HepG2 (cell line): ENCODE measurements around the gene VEZF1. TPM values are rescaled to one million over a fixed set of nuclear protein-coding genes. Genes with fewer than 3 reads are reported as not detected.
A peak's percentile ranks its signal among the peaks of the same experiment; 100 is the strongest.

Source experiments
- AGO2 ChIP-seq: fragments of 200-400 bp; formaldehyde crosslinking; optimal IDR thresholded peaks from 2 replicates; pipeline ENCODE3; 2017; ENCODE audit warnings: mild to moderate bottlenecking, low read depth, low read length, moderate library complexity
- ASH2L ChIP-seq: fragments of 300-600, 200-600 bp; sonication (generic); IDR thresholded peaks from 2 replicates; pipeline ENCODE4 v1.7.0; 2017; ENCODE audit warnings: low read depth, mild to moderate bottlenecking, moderate library complexity, mixed read lengths, low read length; ENCODE audit not compliant: insufficient read length
- ELF4 ChIP-seq: sonication (generic); formaldehyde crosslinking; IDR thresholded peaks from 2 replicates; pipeline ENCODE4 v1.5.0; 2020; ENCODE audit warnings: missing genetic modification reagents, mild to moderate bottlenecking, moderate library complexity, borderline replicate concordance
- FOSL2 ChIP-seq: sonication (generic); formaldehyde crosslinking; IDR thresholded peaks from 2 replicates; pipeline ENCODE4 v1.4.0; 2020; ENCODE audit warnings: missing genetic modification reagents
- FOXC1 ChIP-seq: sonication (generic); formaldehyde crosslinking; IDR thresholded peaks from 2 replicates; pipeline ENCODE4 v1.8.0; 2022; ENCODE audit warnings: mild to moderate bottlenecking, missing genetic modification reagents, borderline replicate concordance
- KDM1A ChIP-seq: IDR thresholded peaks from 2 replicates; pipeline ENCODE4 v1.6.1; 2016; ENCODE audit warnings: missing compliant biosample characterization
- LCORL ChIP-seq, 2 experiments: fragments of 450-650 bp in 1 of 2; sonication (generic) in 1 of 2; formaldehyde crosslinking in 1 of 2; IDR thresholded peaks; 2 replicates each; pipeline versions ENCODE4 v1.5.0 to v1.6.1; 2017 to 2020; ENCODE audit warnings: antibody characterized with exemption in 1 of 2, missing genetic modification reagents in 1 of 2
- NCOA2 ChIP-seq: sonication (generic); formaldehyde crosslinking; IDR thresholded peaks from 2 replicates; pipeline ENCODE4 v1.8.0; 2022; ENCODE audit warnings: inconsistent platforms
- NFIC ChIP-seq: IDR thresholded peaks from 2 replicates; pipeline ENCODE4 v1.6.1; 2012; ENCODE audit warnings: mild to moderate bottlenecking, low read length, inconsistent platforms
- SRSF1 ChIP-seq: fragments of 200-400 bp; formaldehyde crosslinking; optimal IDR thresholded peaks from 2 replicates; pipeline ENCODE3; 2017; ENCODE audit warnings: mild to moderate bottlenecking, low read depth, low read length, moderate library complexity
- TCF7 ChIP-seq: sonication (generic); IDR thresholded peaks from 2 replicates; pipeline ENCODE4 v1.6.1; 2016; ENCODE audit warnings: antibody characterized with exemption, low read depth
- ZNF503 ChIP-seq: sonication (generic); formaldehyde crosslinking; IDR thresholded peaks from 2 replicates; pipeline ENCODE4 v1.4.0; 2020; ENCODE audit warnings: missing genetic modification reagents
- ZNF546 ChIP-seq: sonication (generic); formaldehyde crosslinking; conservative IDR thresholded peaks from 2 replicates; pipeline ENCODE4 v1.8.1; 2023; ENCODE audit warnings: mild to moderate bottlenecking, missing genetic modification reagents
- ZNF652 ChIP-seq: IDR thresholded peaks from 2 replicates; pipeline ENCODE4 v1.6.1; 2016; ENCODE audit warnings: low read depth, borderline replicate concordance
- ZSCAN22 ChIP-seq: sonication (generic); formaldehyde crosslinking; IDR thresholded peaks from 2 replicates; pipeline ENCODE4 v1.4.0; 2020; ENCODE audit warnings: mild to moderate bottlenecking, missing genetic modification reagents
- polyA plus RNA-seq, 8 experiments: library from polyadenylated mRNA; depleted of rRNA in 3 of 8; stranded (reverse) in 7 of 8; unstranded in 1 of 8; fragments of >200 nt; fragmentation: Illumina TruSeq in 4 of 8; extraction: Trizol in 4 of 8; gene quantifications; 2 replicates each; pipeline versions ENCODE4 v1.2.1 to v1.2.3, GENCODE V29; 2011 to 2016; ENCODE audit warnings: low read depth in 4 of 8, missing spikeins in 1 of 8, mixed read lengths in 1 of 8; ENCODE audit not compliant: insufficient read depth in 1 of 8
- total RNA-seq, 5 experiments: library from RNA; depleted of rRNA; stranded (reverse); fragments of >200 nt; fragmentation: Illumina TruSeq; extraction: Trizol; gene quantifications; 2 replicates each; pipeline ENCODE4 v1.2.3, GENCODE V29; 2016; ENCODE audit warnings: low read depth in 1 of 5
- TF ChIP-seq, protein P1 (sequence below): sonication (generic); formaldehyde crosslinking; IDR thresholded peaks from 2 replicates; pipeline ENCODE4 v1.4.0; 2020; ENCODE audit warnings: mild to moderate bottlenecking, missing genetic modification reagents
- TF ChIP-seq, protein P2 (sequence below): sonication (generic); formaldehyde crosslinking; IDR thresholded peaks from 2 replicates; pipeline ENCODE4 v1.4.0; 2020; ENCODE audit warnings: missing genetic modification reagents

VEZF1 gene
- total and polyA plus RNA-seq, 2 of the 13 experiments (the other 11 are each of a cell fraction or from before 2014, with no cell fraction given) = 45.9 to 49.7 TPM

DNA sequence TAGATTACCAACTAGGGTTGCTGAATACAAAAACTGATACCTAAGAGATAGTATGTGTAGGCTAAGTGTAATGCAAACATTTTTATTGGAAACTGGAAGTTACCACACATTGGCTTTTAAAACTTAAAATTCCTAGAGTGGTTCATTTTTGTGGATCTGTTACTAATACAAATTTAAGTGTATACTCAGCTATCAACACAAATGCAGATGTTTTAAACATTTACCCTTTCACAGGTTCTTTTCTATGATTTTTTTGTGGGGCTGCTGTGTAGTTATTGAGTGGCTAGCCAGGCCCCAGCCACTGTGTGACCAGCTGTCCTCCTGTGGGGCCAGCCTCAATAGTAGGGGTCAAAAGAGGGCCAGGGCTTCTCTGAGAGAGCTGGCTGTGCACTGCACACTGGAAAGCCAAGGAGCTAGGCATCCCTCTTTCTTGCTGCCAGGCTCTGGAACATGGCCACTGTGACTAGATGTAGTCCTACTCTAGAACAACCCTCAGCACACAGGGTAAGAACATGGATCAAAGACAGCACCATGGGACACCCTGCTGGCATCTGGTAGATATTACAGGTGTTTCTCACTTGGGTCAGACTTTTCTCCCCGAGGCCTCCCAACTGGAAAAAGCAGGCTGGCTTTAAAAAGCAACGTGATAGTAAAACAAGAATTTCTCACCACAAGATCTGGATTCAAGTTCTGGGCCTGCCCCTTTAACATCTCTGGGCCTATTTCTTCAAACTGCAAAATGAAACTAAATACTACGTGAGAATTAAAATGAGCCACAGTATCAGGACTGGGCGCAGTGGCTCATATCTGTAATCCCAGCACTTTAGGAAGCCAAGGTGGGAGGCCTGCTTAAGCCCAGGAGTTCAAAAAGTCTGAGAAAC lies 7.3 kb upstream of the VEZF1 start (continued):
- TF ChIP-seq, protein P1, sequence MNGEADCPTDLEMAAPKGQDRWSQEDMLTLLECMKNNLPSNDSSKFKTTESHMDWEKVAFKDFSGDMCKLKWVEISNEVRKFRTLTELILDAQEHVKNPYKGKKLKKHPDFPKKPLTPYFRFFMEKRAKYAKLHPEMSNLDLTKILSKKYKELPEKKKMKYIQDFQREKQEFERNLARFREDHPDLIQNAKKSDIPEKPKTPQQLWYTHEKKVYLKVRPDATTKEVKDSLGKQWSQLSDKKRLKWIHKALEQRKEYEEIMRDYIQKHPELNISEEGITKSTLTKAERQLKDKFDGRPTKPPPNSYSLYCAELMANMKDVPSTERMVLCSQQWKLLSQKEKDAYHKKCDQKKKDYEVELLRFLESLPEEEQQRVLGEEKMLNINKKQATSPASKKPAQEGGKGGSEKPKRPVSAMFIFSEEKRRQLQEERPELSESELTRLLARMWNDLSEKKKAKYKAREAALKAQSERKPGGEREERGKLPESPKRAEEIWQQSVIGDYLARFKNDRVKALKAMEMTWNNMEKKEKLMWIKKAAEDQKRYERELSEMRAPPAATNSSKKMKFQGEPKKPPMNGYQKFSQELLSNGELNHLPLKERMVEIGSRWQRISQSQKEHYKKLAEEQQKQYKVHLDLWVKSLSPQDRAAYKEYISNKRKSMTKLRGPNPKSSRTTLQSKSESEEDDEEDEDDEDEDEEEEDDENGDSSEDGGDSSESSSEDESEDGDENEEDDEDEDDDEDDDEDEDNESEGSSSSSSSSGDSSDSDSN (CRISPR knock-in tag) = 0 out of 2 replicates have a peak, but pooled peaks have one; percentile 25
- TF ChIP-seq ELF4 (CRISPR knock-in tag) (no peak), AGO2 (no peak), FOXC1 (CRISPR knock-in tag) (peak; percentile 39; the same call in 1 of the 2 replicates), LCORL (IDR thresholded peaks at IDR 0.05) (no peak), LCORL (CRISPR knock-in tag; IDR thresholded peaks at IDR 0.05) (no peak), TCF7 (no peak), FOSL2 (CRISPR knock-in tag) (peak; percentile 37; the same call in 1 of the 2 replicates), ZNF546 (CRISPR knock-in tag) (no peak), NCOA2 (no peak), ZNF503 (CRISPR knock-in tag) (no peak), ZSCAN22 (CRISPR knock-in tag) (no peak), ASH2L (no peak), ZNF652 (peak; percentile 5; the same call in 1 of the 2 replicates), NFIC (peak; percentile 9; the same call in 1 of the 2 replicates), KDM1A (CRISPR knock-in tag) (no peak), SRSF1 (no peak)
- TF ChIP-seq, protein P2, sequence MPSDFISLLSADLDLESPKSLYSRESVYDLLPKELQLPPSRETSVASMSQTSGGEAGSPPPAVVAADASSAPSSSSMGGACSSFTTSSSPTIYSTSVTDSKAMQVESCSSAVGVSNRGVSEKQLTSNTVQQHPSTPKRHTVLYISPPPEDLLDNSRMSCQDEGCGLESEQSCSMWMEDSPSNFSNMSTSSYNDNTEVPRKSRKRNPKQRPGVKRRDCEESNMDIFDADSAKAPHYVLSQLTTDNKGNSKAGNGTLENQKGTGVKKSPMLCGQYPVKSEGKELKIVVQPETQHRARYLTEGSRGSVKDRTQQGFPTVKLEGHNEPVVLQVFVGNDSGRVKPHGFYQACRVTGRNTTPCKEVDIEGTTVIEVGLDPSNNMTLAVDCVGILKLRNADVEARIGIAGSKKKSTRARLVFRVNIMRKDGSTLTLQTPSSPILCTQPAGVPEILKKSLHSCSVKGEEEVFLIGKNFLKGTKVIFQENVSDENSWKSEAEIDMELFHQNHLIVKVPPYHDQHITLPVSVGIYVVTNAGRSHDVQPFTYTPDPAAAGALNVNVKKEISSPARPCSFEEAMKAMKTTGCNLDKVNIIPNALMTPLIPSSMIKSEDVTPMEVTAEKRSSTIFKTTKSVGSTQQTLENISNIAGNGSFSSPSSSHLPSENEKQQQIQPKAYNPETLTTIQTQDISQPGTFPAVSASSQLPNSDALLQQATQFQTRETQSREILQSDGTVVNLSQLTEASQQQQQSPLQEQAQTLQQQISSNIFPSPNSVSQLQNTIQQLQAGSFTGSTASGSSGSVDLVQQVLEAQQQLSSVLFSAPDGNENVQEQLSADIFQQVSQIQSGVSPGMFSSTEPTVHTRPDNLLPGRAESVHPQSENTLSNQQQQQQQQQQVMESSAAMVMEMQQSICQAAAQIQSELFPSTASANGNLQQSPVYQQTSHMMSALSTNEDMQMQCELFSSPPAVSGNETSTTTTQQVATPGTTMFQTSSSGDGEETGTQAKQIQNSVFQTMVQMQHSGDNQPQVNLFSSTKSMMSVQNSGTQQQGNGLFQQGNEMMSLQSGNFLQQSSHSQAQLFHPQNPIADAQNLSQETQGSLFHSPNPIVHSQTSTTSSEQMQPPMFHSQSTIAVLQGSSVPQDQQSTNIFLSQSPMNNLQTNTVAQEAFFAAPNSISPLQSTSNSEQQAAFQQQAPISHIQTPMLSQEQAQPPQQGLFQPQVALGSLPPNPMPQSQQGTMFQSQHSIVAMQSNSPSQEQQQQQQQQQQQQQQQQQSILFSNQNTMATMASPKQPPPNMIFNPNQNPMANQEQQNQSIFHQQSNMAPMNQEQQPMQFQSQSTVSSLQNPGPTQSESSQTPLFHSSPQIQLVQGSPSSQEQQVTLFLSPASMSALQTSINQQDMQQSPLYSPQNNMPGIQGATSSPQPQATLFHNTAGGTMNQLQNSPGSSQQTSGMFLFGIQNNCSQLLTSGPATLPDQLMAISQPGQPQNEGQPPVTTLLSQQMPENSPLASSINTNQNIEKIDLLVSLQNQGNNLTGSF (CRISPR knock-in tag) = no peak
